HG03571 (cell line): ENCODE measurements around the gene CYP46A1.

Experiments
- ATAC-seq: cut with Tn5 transposase; IDR thresholded peaks from one replicate; pipeline ENCODE4 v1.9.1; 2021; ENCODE audit not compliant: unreplicated experiment

Gene CYP46A1

GRCh38 chr14:99672506-99673304, 11.4 kb upstream of the CYP46A1 start:
- ATAC-seq = no peak

DNA sequence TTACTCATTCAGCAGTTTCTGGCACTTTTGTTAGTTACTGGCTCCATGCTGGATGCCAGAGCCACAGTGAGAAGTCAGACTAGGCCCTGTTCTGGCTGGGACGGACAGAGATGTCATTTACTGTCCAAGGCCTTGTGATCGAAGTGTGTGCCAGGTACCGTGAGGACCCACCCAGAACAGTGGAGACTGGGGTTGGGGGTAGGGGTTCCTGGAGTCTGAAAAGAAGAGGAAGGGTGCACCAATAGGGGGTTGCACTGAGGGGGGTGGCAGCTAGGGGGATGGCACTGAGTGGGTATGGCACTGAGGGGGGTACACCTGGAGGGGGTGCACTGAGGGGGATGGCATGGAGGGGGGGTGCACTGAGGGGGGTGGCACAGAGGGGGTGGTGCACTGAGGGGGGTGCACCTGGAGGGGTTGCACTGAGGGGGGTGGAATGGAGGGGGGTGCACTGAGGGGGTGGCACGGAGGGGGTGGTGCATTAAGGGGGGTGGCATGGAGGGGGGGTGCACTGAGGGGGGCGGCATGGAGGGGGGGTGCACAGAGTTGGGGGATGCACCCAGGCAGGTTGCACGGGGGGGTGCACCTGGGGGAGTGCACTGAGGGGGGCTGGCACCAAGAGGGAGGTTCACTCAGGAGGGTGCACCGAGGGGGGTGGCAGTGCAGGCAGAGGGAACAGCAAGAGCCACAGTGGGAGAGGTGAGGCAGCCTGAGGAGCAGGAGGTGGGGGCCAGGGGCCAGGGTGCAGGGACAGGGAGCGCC, 10.6 kb upstream of the CYP46A1 start:
- no peak for ATAC-seq

DNA sequence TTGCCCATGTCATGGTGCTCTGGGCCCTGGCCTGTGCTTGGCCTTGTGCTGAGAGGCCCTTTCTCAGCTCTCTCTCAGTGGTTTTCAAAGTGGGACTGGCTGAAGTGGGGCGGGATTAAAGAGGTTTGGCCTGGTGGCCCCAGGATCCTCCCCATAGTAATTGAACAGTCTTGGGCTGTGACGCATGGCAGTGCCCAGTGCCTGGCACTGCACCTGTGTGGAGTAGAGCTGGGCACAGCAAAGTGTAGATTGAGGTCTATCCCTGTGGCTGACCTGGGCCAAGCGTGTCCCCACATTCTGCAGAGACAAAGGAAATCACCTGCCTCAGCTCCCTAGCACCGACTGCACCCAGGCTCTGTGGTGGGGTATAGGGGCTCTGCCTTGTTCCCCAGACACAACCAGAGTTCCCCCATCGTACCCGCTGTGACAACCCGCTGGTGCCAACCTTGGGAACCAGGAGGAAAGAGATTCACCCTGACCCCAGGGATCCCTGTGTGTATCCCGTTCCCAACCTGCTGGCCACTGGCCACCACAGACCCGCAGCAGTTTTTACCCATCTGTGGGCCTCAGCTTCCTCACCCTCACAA, 9.9 kb upstream of the CYP46A1 start:
- ATAC-seq = no peak

DNA sequence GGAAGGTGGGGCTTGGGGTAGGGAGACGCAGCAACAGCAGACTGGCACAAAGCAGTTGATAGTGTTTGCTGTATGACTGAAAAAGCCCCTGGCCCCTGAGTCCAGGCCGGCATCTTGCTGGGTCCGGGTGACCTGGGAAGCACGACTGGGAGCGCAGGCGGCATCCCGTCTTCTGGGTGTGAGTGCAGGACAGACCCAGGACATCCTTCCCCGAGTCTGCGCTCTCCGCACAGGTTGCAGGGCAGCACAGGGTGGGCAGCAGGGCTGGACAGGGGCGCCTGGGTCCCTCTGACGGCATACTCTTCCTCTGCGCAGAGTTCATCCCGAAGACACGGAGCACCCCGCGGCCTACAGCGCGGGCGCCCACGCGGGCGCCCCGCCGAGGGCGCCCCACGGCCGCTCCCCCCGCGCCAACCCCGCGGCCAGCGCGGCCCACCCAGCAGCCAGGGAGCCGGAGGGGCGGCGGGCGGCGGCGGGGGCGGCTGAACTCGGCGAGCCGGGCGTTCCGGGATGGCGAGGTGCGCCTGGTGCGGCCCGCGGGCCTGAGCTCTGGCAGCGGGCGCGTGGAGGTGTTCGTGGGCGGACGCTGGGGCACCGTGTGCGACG, 9.2 kb upstream of the CYP46A1 start:
- ATAC-seq = no peak

- ATAC-seq = no peak
Measured at GRCh38 chr14:99675382-99675835, 8.7 kb upstream of the CYP46A1 start.

DNA sequence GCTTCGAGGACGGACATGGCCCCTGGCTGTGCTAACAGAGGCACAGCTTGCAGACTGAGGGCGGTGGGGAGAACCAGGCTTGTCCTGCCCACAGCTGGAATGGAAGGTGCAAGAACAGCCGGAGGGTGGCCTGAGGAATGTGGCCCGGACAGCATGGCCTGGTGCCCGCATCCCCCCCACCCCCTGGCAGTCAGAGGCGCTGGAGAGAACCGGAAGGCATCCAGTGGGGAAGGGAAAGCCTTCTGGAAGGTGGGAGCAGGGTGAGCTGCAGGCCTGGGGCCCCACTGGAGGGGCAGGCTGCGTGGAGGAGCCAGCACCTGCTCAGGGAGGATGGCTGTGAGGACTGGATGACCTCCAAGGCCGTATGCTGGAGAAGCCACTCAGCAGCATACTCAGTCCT, 8.1 kb upstream of the CYP46A1 start:
- no peak for ATAC-seq

GRCh38 chr14:99676657-99677056, 7.4 kb upstream of the CYP46A1 start:
- no peak for ATAC-seq

- ATAC-seq = no peak
Measured at GRCh38 chr14:99677231-99678140, 6.6 kb upstream of the CYP46A1 start.

DNA sequence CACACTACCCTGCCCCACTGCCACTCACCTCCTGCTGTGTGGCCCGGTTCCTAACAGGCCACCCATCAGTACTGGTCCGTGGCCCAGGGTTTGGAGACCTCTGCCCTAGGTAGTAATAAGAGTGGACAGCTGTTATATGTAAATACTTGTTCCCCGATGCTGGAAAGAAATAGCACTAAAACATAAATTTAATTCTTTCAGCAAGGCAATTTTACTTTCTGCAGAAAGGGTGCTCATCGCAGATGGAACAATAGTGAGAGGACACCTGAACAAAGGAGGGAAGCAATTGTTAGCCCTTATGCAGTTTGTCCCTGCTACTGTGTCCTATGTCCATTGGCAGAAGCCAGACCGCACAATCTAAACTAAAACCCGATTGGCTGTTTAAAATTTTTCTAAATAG, 5.9 kb upstream of the CYP46A1 start:
- ATAC-seq = no peak

GRCh38 chr14:99679111-99679510, 5.0 kb upstream of the CYP46A1 start:
- ATAC-seq = no peak

DNA sequence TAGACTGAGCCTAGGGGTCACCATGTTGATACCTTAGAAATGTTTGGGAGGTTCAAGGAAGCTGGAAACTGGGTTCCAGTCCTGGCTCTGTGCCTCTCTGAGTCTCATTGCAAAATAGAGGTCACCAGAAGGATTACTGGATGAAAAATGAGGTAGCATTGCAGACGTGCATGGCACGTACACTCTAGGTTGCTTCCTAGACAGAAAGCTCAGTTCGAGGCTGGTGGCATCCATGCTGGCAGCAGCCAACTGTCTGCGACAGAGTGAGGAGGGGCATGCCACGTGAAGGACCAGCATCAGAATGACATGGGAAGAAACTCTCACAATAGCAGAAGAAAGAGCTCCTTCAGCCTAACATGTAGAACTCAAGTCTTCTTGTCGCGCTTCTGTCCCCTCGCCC, 4.6 kb upstream of the CYP46A1 start:
- ATAC-seq = no peak

GRCh38 chr14:99679996-99680395, 4.1 kb upstream of the CYP46A1 start:
- ATAC-seq = no peak

GRCh38 chr14:99681101-99681831, 2.8 kb upstream of the CYP46A1 start:
- ATAC-seq = no peak

DNA sequence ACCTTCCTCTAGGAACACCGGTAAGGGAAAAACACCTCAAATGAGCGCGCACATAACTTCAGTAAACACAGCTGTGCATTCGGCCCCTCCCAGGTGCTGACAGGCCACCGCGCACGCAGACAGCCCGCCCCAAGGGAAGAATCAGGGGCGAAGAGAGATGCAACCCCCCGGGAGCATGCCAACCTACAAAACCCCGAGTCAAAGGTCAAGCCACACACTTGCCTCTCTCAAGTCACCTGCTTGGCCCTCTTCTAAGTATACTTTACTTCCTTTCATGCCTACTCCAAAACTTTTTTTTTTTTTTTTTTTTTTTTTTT, 2.3 kb upstream of the CYP46A1 start:
- no peak for ATAC-seq

- peak; percentile 31 for ATAC-seq
Measured at GRCh38 chr14:99682809-99683618, 1.1 kb upstream of the CYP46A1 start.

DNA sequence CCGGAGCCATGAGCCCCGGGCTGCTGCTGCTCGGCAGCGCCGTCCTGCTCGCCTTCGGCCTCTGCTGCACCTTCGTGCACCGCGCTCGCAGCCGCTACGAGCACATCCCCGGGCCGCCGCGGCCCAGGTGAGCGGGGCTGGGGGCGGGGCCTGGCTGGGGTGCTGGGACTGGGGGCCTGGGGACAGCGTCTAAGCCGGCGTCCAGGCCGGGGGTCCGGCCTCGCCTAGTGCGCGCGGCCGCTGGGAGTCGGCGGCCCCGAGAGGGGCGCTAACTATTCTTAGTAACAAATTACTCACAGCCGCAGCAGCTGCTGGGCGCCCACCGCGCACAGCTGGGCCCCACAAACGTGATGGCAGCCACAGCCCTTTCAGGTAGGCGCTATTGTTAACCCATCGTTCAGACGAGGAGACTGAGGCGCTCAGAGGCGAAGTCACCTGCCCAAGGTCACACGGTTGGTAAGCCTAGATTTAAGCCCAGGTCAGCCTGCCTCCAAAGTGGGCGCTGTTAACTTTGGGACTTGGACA, 374 bp downstream of the CYP46A1 start:
- ATAC-seq = no peak

DNA sequence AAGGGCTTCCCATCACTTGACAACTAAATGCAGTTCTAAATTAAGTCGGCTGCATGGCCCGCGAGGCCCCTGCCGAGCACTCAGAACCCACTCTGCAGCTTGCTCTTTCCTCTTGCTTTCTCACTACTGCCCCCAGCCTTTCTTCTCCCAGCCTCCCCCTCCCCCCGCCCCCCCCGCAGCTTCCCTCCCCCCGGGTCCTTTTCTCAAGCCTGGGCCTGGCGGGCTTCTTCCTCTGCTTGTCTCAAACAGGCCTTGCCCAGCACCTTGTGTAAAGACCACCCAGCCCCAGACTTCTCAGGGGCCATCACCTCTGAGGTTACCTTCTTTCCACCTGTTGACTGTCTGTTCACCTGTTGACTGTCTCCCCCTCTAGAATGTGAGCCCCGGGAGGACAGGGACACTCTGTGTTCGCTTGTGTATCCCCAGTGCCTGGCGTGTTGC, 1.1 kb downstream of the CYP46A1 start:
- ATAC-seq = no peak

DNA sequence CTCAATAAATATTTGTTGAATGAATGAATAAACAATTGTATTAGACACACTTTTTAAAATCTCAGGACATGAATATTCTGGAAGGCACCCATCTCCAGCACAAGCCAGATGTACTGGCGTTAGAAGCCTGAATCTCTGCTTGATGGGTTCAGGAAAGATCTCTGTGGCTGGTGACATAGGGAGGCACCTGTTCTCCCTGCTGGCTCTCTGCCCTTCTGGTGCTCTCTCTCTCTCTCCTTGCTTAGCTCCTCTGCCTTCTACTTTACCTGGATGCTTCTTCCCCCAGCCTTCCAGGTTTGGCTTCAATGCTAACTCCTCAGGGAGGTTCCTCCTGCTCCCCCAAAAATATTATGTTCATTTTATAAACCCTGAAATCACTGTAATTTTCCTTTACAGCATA, 1.5 kb downstream of the CYP46A1 start:
- no peak for ATAC-seq
